ENCODE data around the gene SLC10A4.

DNA sequence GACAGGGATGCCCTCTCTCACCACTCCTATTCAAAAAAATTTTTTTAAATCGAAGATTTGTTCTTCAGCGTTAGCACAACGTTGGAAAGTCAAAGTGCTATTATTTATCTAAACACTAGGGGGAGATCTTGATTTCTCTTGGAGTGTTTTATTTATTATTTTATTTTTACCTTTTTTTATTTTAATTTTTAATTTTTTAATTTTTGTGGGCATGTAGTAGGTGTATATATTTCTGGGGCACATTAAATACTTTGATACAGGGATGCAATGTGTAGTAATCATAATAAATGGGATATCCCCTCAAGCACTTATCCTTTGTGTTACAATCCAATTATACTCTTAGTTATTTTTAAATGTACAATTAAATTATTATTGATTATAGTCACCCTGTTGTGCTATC, 37.4 kb upstream of the SLC10A4 start:
- TF ChIP-seq, protein P1, sequence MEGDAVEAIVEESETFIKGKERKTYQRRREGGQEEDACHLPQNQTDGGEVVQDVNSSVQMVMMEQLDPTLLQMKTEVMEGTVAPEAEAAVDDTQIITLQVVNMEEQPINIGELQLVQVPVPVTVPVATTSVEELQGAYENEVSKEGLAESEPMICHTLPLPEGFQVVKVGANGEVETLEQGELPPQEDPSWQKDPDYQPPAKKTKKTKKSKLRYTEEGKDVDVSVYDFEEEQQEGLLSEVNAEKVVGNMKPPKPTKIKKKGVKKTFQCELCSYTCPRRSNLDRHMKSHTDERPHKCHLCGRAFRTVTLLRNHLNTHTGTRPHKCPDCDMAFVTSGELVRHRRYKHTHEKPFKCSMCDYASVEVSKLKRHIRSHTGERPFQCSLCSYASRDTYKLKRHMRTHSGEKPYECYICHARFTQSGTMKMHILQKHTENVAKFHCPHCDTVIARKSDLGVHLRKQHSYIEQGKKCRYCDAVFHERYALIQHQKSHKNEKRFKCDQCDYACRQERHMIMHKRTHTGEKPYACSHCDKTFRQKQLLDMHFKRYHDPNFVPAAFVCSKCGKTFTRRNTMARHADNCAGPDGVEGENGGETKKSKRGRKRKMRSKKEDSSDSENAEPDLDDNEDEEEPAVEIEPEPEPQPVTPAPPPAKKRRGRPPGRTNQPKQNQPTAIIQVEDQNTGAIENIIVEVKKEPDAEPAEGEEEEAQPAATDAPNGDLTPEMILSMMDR (IDR thresholded peaks at IDR 0.05) = peak in 1 of 3 experiments; percentile 20
- no peak for TF ChIP-seq POLR2A (IDR thresholded peaks at IDR 0.05)

All from vagina (tissue), 2 donors.